Hepatocyte (in vitro differentiated cells): ENCODE results near the gene DDR2.

Experiments used
- CTCF ChIP-seq: fragments of 200-600 bp; sonication (generic); IDR thresholded peaks from 2 replicates; pipeline ENCODE4 v1.5.1; 2016; ENCODE audit warnings: antibody characterized with exemption, mild to moderate bottlenecking; ENCODE audit not compliant: poor library complexity
- EZH2 ChIP-seq: fragments of 200-600 bp; sonication (generic); IDR thresholded peaks from 2 replicates; pipeline ENCODE4 v1.6.1; 2016; ENCODE audit warnings: antibody characterized with exemption, mild to moderate bottlenecking, borderline replicate concordance

GRCh38 chr1:162765788-162766187, 133.5 kb downstream of the DDR2 start:
- no peak for TF ChIP-seq CTCF
- no peak for TF ChIP-seq EZH2
